ENCODE measurements around the gene ABRACL. TPM values are rescaled to one million over a fixed set of nuclear protein-coding genes. Genes with fewer than 3 reads are reported as not detected.

Gene ABRACL
- total RNA-seq (2021) (111 to 117 TPM (median 116 TPM) in 3 replicates), Bru-seq, nascent RNA (percentile 90 among the genes with signal in this experiment)
- long read RNA-seq, experiment 1, transcript ABRACL-201 (3 exons, 845 nt): major isoform, 151 of 166 reads
- long read RNA-seq, experiment 1, partial matches to known transcripts: 3 of 166 reads
- long read RNA-seq, experiment 1, other reads (novel, unspliced or antisense): 12 of 166 reads
- long read RNA-seq, experiment 2, transcript ABRACL-201 (3 exons, 845 nt): major isoform, 202 of 232 reads
- long read RNA-seq, experiment 2, partial matches to known transcripts: 6 of 232 reads
- long read RNA-seq, experiment 2, other reads (novel, unspliced or antisense): 24 of 232 reads
- long read RNA-seq, experiment 3, transcript ABRACL-201 (3 exons, 845 nt): major isoform, 71 of 82 reads
- long read RNA-seq, experiment 3, partial matches to known transcripts: 0 of 82 reads
- long read RNA-seq, experiment 3, other reads (novel, unspliced or antisense): 11 of 82 reads

- Mint-ChIP-seq H3K36me3 (peaks cover 3% of the 10 kb centered on the region), H3K4me1 (peaks cover 32% of the 10 kb centered on the region), H3K9me3 (no peaks in the 10 kb centered on the region), H3K4me3 (peak within 1 kb of the TSS; percentile 85), H3K27ac (peak within 1 kb of the TSS; percentile 94), H3K27me3 (ENCODE audit: low read depth) (no peaks in the 10 kb centered on the region)
- CTCF ChIA-PET: interaction anchor here (1.9 kb wide), 1 partner anchor 40 kb away, joined by 8 read pairs; the partner anchor contains the start of gene REPS1
- ATAC-seq (peak; percentile 12), DNase-seq (ENCODE audit: low spot score) (peak; percentile 78)
- POLR2A ChIA-PET: interaction anchor here (2.6 kb wide), 1 partner anchor 42 kb away, joined by 10 read pairs; no protein-coding TSS in a partner anchor
- no peak for TF ChIP-seq ZNF121 (CRISPR knock-in tag; IDR thresholded peaks at IDR 0.05)
- no peak for TF ChIP-seq ATF6 (CRISPR knock-in tag; IDR thresholded peaks at IDR 0.05)
- peak; percentile 56; the same call in 1 of the 2 replicates for TF ChIP-seq NR3C1 (CRISPR knock-in tag; conservative IDR thresholded peaks at IDR 0.05; ENCODE audit: low read depth)
- no peak for TF ChIP-seq PREB (CRISPR knock-in tag; IDR thresholded peaks at IDR 0.05; ENCODE audit: borderline replicate concordance)
- TF ChIP-seq FOXJ3 (CRISPR knock-in tag; IDR thresholded peaks at IDR 0.05; ENCODE audit: borderline replicate concordance): no peak
- peak; percentile 56 for TF ChIP-seq ETV6 (CRISPR knock-in tag; IDR thresholded peaks at IDR 0.05)
- no peak for TF ChIP-seq PRDM15 (CRISPR knock-in tag; IDR thresholded peaks at IDR 0.05)
- TF ChIP-seq MYBL2 (CRISPR knock-in tag; IDR thresholded peaks at IDR 0.05): no peak; the same call in 1 of the 2 replicates
- peak; percentile 91 for TF ChIP-seq USF1 (CRISPR knock-in tag; IDR thresholded peaks at IDR 0.05)
- TF ChIP-seq NR2C2 (CRISPR knock-in tag; IDR thresholded peaks at IDR 0.05): peak; percentile 13; the same call in 1 of the 2 replicates
- no peak for TF ChIP-seq ZNF232 (CRISPR knock-in tag; IDR thresholded peaks at IDR 0.05)
- TF ChIP-seq ZNF219 (CRISPR knock-in tag; IDR thresholded peaks at IDR 0.05; ENCODE audit: borderline replicate concordance): no peak
- TF ChIP-seq SP1 (CRISPR knock-in tag; conservative IDR thresholded peaks at IDR 0.05): peak; percentile 16; the same call in 1 of the 2 replicates
- no peak for TF ChIP-seq ZBTB21 (CRISPR knock-in tag; IDR thresholded peaks at IDR 0.05; ENCODE audit: borderline replicate concordance)
- TF ChIP-seq MAX (CRISPR knock-in tag; IDR thresholded peaks at IDR 0.05): peak; percentile 46
- no peak for TF ChIP-seq ATF1 (CRISPR knock-in tag; IDR thresholded peaks at IDR 0.05)
- TF ChIP-seq ZBTB43 (CRISPR knock-in tag; IDR thresholded peaks at IDR 0.05): peak; percentile 35; the same call in 1 of the 2 replicates
- no peak for TF ChIP-seq EMX1 (CRISPR knock-in tag; IDR thresholded peaks at IDR 0.05)
- no peak for TF ChIP-seq CTCF (IDR thresholded peaks at IDR 0.05)
- TF ChIP-seq ZSCAN18 (CRISPR knock-in tag; IDR thresholded peaks at IDR 0.05): no peak; the same call in 1 of the 2 replicates
- peak; percentile 14 for TF ChIP-seq FOXK1 (CRISPR knock-in tag; IDR thresholded peaks at IDR 0.05)
Observed at GRCh38 chr6:139028658-139029469, at the start of gene ABRACL. ABRACL (plus strand) TSS chr6:139028745; CDS start chr6:139034161, 5,416 bp downstream.

Measured in WTC11 (cell line).